ENCODE measurements around the gene SPANXA2.

GRCh38 chrX:141638550-141638949, 49.0 kb downstream of the SPANXA2 start:
- TF ChIP-seq, protein P1, sequence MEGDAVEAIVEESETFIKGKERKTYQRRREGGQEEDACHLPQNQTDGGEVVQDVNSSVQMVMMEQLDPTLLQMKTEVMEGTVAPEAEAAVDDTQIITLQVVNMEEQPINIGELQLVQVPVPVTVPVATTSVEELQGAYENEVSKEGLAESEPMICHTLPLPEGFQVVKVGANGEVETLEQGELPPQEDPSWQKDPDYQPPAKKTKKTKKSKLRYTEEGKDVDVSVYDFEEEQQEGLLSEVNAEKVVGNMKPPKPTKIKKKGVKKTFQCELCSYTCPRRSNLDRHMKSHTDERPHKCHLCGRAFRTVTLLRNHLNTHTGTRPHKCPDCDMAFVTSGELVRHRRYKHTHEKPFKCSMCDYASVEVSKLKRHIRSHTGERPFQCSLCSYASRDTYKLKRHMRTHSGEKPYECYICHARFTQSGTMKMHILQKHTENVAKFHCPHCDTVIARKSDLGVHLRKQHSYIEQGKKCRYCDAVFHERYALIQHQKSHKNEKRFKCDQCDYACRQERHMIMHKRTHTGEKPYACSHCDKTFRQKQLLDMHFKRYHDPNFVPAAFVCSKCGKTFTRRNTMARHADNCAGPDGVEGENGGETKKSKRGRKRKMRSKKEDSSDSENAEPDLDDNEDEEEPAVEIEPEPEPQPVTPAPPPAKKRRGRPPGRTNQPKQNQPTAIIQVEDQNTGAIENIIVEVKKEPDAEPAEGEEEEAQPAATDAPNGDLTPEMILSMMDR (conservative IDR thresholded peaks at IDR 0.05; ENCODE audit: low read depth, low read length): no peak
- TF ChIP-seq POLR2A (IDR thresholded peaks at IDR 0.05; ENCODE audit: low read depth, low read length): no peak
- TF ChIP-seq CHD1 (IDR thresholded peaks at IDR 0.05; ENCODE audit: low read depth, low read length): no peak
- no peak for TF ChIP-seq MAFK (IDR thresholded peaks at IDR 0.05; ENCODE audit: low read depth, low read length)
- TF ChIP-seq RFX5 (IDR thresholded peaks at IDR 0.05; ENCODE audit: low read depth, low read length): no peak
- TF ChIP-seq MAZ (IDR thresholded peaks at IDR 0.05; ENCODE audit: borderline replicate concordance, low read depth, low read length): no peak
- TF ChIP-seq MXI1 (IDR thresholded peaks at IDR 0.05; ENCODE audit: borderline replicate concordance, low read depth, low read length): no peak
- TF ChIP-seq CEBPB (IDR thresholded peaks at IDR 0.05; ENCODE audit: low read depth, low read length): no peak
- TF ChIP-seq RAD21 (IDR thresholded peaks at IDR 0.05; ENCODE audit: low read length): no peak
- TF ChIP-seq BHLHE40 (IDR thresholded peaks at IDR 0.05; ENCODE audit: low read depth, low read length): no peak
- no peak for TF ChIP-seq SMC3 (IDR thresholded peaks at IDR 0.05; ENCODE audit: low read depth, low read length)
